ENCODE measurements around the gene ZNF732.
"Not testable (repeated sequence)": the region's sequence is repeated elsewhere in the genome, so short reads cannot be mapped to it uniquely, and the experiment has no call there.

ZNF732 gene

DNA sequence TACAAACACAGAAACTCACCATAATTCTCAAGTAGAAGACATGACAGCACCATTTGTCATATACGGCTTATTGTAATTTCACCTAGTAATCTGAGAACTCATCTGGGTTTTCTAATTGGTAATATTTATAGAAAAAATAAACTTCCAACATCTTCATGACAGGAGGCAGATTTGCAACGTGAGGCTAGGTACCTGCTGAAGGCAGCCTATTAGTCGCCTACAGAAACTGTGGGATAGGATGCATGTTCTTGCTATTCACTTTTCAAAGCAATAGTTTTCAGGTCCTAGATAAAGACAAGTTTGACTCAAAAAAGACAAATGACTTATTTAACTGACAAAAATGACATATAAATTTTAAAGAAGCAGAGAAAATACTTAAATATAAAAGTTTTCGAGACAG is 2.9 kb downstream of the ZNF732 start:
- peaks cover 12 to 18% of the 10 kb centered on the region in 2 donors for H3K27me3 Mint-ChIP-seq
- DNase-seq (no peak), ATAC-seq (replicated peaks) (no peak)
- peaks cover 7 to 21% of the 10 kb centered on the region in 2 donors for H3K4me1 Mint-ChIP-seq
- H3K4me3 Mint-ChIP-seq: no peak overlapping the region
- peaks cover 20 to 24% of the 10 kb centered on the region in 2 donors for H3K36me3 Mint-ChIP-seq
- H3K27ac Mint-ChIP-seq: no peak overlapping the region
- peaks cover 26 to 31% of the 10 kb centered on the region in 2 donors for H3K9me3 Mint-ChIP-seq

- Mint-ChIP-seq H3K27ac (no peak overlapping the region), H3K4me3 (no peak overlapping the region), H3K27me3 (no peaks in the 10 kb centered on the region), H3K9me3 (peaks cover 4 to 11% of the 10 kb centered on the region in 2 donors), H3K4me1 (no peaks in the 10 kb centered on the region), H3K36me3 (peaks cover 0 to 2% of the 10 kb centered on the region in 2 donors)
- no peak for ATAC-seq (replicated peaks)
- no peak for DNase-seq
Observed at GRCh38 chr4:294732-295131, 10.5 kb downstream of the ZNF732 start.

DNA sequence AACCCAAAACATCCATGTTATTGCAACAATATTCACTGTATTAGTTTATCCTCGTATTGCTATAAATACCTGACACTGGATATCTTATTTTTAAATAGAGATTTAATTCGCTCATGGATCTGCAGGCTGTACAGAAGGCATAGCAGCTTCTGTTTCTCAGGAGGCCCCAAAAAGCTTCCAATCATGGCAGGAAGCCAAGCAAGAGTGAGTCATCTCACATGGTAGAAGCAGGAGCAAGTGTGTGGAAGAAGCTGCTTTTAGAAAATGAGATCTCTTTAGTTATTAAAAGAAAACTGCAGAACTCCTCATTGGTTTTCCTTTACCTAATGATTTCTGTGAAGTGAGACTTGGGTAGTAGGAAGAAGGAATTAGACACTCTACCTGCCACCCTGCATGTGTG is 16.4 kb downstream of the ZNF732 start:
- H3K27ac Mint-ChIP-seq: no peak overlapping the region
- no peaks in the 10 kb centered on the region for H3K27me3 Mint-ChIP-seq
- H3K4me3 Mint-ChIP-seq: no peak overlapping the region
- H3K36me3 Mint-ChIP-seq: peaks cover 0 to 2% of the 10 kb centered on the region in 2 donors
- H3K4me1 Mint-ChIP-seq: no peaks in the 10 kb centered on the region
- DNase-seq: no peak
- no peak for ATAC-seq (replicated peaks)
- H3K9me3 Mint-ChIP-seq: peaks cover 10 to 13% of the 10 kb centered on the region in 2 donors

DNA sequence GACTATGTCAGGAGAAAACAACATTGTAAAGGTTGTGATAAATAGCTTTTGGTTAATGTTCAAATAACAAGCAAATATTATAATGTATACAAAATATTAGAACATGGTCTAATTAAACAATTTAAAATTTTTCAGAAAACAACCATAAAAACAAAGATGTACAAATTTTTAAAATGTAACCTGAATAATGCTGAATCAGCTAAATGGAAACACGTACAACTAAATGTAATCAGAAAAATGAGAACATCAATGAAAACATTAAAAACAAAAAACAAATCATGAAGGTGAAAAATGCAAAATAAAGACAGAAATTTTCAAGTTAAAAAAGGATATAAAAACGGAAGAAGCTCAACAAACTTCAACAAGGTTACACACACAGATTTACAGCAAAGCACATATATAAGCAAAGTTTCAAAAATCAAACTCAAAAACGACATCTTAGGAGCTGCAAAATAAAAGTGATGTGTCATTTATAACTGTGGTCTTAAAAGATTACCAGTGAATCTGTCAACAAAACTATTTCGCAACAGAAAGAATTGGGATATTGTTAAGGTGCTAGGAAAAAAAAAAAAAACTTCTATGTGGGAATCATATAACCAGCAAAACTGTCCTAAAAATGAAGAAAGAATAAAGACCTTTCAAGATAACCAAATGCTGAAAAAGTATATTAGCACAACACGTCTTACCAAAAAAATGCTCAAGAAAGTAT is 31.8 kb downstream of the ZNF732 start:
- peaks cover 28 to 46% of the 10 kb centered on the region in 2 donors for H3K9me3 Mint-ChIP-seq
- H3K27ac Mint-ChIP-seq: no peak overlapping the region
- no peaks in the 10 kb centered on the region for H3K4me1 Mint-ChIP-seq
- peaks cover 12 to 34% of the 10 kb centered on the region in 2 donors for H3K36me3 Mint-ChIP-seq
- no peak for DNase-seq
- H3K27me3 Mint-ChIP-seq: no peaks in the 10 kb centered on the region
- no peak for ATAC-seq (replicated peaks)
- no peak overlapping the region for H3K4me3 Mint-ChIP-seq

- no peaks in the 10 kb centered on the region for H3K27me3 Mint-ChIP-seq
- DNase-seq (no peak), ATAC-seq (replicated peaks) (no peak)
- peaks cover 19 to 36% of the 10 kb centered on the region in 2 donors for H3K9me3 Mint-ChIP-seq
- peaks cover 11 to 27% of the 10 kb centered on the region in 2 donors for H3K36me3 Mint-ChIP-seq
- H3K4me1 Mint-ChIP-seq: no peaks in the 10 kb centered on the region
- H3K4me3 Mint-ChIP-seq: no peak overlapping the region
- no peak overlapping the region for H3K27ac Mint-ChIP-seq
Observed at GRCh38 chr4:271492-272103, 33.7 kb downstream of the ZNF732 start.

DNA sequence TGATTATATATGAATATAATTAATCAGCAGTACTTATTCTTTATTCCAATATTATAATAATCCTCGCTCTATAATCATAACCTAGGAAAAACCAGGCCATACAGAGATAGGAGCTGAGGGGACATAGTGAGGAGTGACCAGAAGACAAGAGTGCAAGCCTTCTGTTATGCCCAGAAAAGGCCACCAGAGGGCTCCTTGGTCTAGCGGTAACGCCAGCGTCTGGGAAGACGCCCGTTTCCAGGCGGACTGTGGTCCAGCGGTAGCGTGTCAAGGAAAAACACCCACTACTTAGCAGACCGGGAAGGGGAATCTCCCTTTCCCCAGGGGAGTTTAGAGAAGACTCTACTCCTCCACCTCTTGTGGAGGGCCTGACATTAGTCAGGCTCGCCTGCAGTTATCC is 46.0 kb downstream of the ZNF732 start:
- not testable (repeated sequence) for DNase-seq; H3K4me1 Mint-ChIP-seq; H3K27me3 Mint-ChIP-seq; H3K27ac Mint-ChIP-seq; ATAC-seq (replicated peaks); H3K4me3 Mint-ChIP-seq
- Mint-ChIP-seq H3K9me3 (peaks cover 37 to 43% of the 10 kb centered on the region in 2 donors), H3K36me3 (peaks cover 17 to 43% of the 10 kb centered on the region in 2 donors)

GRCh38 chr4:256492-256891 is 48.8 kb downstream of the ZNF732 start:
- Mint-ChIP-seq H3K36me3 (peaks cover 21 to 39% of the 10 kb centered on the region in 2 donors), H3K4me3 (no peak overlapping the region), H3K27ac (no peak overlapping the region), H3K4me1 (no peaks in the 10 kb centered on the region), H3K9me3 (peaks cover 37 to 40% of the 10 kb centered on the region in 2 donors), H3K27me3 (no peaks in the 10 kb centered on the region)
- no peak for DNase-seq
- no peak for ATAC-seq (replicated peaks)

DNA sequence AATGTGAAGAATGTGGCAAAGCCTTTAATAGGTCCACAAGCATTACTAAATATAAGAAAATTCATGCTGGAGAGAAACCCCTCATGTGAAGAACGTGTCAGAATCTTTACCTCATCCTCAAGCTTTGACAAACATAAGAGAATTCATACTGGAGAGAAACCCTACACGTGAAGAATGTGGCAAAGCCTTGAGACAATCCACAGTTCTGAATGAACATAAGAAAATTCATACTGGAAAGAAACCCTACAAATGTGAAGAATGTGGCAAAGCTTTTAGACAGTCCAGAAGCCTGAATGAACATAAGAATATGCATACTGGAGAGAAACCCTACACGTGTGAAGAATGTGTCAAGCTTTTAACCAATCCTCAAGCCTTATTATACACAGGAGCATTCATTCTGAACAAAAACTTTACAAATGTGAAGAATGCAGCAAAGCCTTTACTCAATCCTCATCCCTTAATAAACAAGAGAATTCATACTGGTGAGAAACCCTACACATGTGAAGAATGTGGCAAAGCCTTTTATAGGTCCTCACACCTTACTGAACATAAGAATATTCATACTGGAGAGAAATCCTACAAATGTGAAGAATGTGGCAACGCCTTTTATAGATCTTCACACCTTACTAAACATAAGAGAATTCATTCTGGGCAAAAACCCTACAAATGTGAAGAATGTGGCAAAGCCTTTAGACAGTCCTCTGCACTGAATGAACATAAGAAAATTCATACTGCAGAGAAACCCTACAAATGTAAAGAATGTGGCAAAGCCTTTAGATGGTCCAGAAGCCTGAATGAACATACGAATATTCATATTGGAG is 51.1 kb downstream of the ZNF732 start:
- Mint-ChIP-seq H3K27me3 (no peaks in the 10 kb centered on the region), H3K4me1 (no peaks in the 10 kb centered on the region), H3K36me3 (peaks cover 15 to 27% of the 10 kb centered on the region in 2 donors), H3K27ac (no peak overlapping the region), H3K9me3 (peaks cover 25 to 26% of the 10 kb centered on the region in 2 donors), H3K4me3 (no peak overlapping the region)
- DNase-seq (no peak), ATAC-seq (replicated peaks) (no peak)

DNA sequence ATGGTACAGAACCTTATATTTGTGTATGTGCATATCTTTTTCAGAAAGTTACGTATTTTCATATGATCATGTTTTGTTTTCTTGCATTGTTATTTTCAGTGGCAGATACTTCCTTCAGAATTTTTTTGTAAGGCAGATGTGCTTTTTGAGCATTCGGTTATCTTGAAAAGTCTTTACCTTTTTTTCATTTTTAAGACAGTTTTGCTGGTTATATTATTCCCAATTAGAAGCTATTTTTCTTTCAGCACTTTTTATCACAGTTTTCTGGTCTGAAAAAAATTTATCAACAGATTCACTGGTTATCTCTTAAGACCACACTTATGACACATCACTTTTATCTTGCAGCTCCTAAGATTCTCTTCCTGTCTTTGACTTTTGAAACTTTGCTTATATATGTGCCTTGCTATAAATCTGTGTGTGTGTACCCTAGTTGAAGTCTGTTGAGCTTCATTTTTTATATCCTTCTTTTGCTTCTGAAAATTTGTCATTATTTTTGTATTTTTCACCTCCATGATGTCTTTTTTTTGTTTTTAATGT is 53.1 kb downstream of the ZNF732 start:
- Mint-ChIP-seq H3K4me3 (no peak overlapping the region), H3K9me3 (peaks cover 26 to 33% of the 10 kb centered on the region in 2 donors), H3K27ac (no peak overlapping the region), H3K36me3 (peaks cover 17 to 31% of the 10 kb centered on the region in 2 donors), H3K4me1 (no peaks in the 10 kb centered on the region), H3K27me3 (no peaks in the 10 kb centered on the region)
- no peak for ATAC-seq (replicated peaks)
- no peak for DNase-seq

DNA sequence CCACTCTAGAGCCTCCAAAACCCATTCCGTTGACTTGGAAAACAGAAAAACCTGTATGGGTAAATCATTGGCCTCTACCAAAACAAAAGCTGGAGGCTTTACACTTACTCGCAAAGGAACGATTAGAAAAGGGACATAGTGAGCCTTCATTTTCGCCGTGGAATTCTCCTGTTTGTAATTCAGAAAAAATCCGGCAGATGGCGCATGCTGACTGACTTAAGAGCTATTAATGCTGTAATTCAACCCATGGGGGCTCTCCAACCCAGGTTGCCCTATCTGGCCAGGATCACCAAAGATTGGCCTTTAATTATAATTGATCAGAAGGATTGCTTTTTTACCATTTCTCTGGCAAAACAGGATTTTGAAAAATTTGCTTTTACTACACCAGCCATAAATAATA is 60.8 kb downstream of the ZNF732 start:
- DNase-seq: peak; percentile 41
- H3K27me3 Mint-ChIP-seq: no peaks in the 10 kb centered on the region
- no peak overlapping the region for H3K27ac Mint-ChIP-seq
- peaks cover 5 to 10% of the 10 kb centered on the region in 2 donors for H3K9me3 Mint-ChIP-seq
- peaks cover 6 to 10% of the 10 kb centered on the region in 2 donors for H3K36me3 Mint-ChIP-seq
- H3K4me3 Mint-ChIP-seq: no peak overlapping the region
- H3K4me1 Mint-ChIP-seq: peaks cover 11 to 16% of the 10 kb centered on the region in 2 donors
- peak in 1 of 2 donors; percentile 33 for ATAC-seq (replicated peaks)

DNA sequence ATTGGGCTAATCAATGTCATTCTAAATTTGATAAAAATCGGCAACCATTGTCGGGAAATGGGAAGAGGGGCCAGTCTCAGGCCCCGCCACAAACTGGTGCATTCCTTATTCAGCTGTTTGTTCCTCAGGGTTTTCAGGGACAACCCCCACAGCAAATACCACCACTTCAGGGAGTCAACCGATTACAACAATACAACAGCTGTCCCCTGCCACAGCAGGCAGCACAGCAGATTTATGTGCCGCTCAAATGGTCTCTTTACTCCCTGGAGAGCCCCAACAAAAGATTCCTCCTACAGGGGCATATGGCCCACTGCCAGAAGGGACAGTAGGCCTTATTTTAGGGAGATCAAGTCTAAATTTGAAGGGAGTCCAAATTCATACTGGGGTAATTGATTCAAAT is 61.8 kb downstream of the ZNF732 start:
- Mint-ChIP-seq H3K9me3 (peaks cover 5 to 8% of the 10 kb centered on the region in 2 donors), H3K4me1 (peaks cover 11 to 16% of the 10 kb centered on the region in 2 donors), H3K27ac (no peak overlapping the region), H3K27me3 (no peaks in the 10 kb centered on the region), H3K36me3 (peaks cover 6 to 12% of the 10 kb centered on the region in 2 donors), H3K4me3 (no peak overlapping the region)
- ATAC-seq (replicated peaks): no peak
- no peak for DNase-seq

DNA sequence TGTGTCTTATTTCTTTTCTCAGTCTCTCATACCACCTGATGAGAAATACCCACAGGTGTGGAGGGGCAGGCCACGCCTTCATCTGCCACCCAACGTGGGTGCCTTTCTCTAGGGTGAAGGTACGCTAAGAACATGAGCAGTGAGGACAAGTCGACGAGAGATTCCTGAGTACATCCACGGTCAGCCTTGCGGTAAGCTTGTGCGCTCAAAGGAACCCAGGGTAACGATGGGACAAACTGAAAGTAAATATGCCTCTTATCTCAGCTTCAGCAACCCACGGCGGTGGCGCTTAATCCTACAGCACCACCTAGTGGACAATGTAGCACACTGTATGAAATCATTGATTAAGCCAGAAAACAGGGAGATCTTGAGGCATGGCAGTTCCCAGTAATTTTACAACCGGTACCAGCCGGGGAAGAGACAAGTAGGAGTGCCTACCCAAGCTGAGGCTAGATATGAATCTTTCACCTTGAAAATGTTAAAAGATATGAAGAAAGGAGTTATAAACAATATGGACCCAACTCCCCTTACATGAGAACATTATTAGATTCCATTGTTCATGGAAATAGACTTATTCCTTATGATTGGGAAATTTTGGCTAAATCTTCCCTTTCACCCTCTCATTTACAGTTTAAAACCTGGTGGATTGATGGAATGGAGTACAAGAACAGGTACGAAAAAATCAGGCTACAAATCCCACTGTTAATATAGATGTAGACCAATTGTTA is 63.0 kb downstream of the ZNF732 start:
- DNase-seq (peak; percentile 61), ATAC-seq (replicated peaks) (peak; percentile 96 to 97)
- Mint-ChIP-seq H3K4me3 (peak overlapping the region; percentile 93 to 94), H3K9me3 (peaks cover 4 to 5% of the 10 kb centered on the region in 2 donors), H3K36me3 (peaks cover 4 to 12% of the 10 kb centered on the region in 2 donors), H3K27me3 (no peaks in the 10 kb centered on the region), H3K27ac (peak overlapping the region; percentile 95), H3K4me1 (peaks cover 11 to 16% of the 10 kb centered on the region in 2 donors)

- Mint-ChIP-seq H3K4me1 (peaks cover 11 to 16% of the 10 kb centered on the region in 2 donors), H3K4me3 (peak overlapping the region; percentile 93 to 94), H3K27ac (peak overlapping the region; percentile 83)
- H3K9me3 Mint-ChIP-seq, H3K36me3 Mint-ChIP-seq, H3K27me3 Mint-ChIP-seq, DNase-seq: not testable (repeated sequence)
- ATAC-seq (replicated peaks): peak in 1 of 2 donors; percentile 20
Observed at GRCh38 chr4:241411-241810, 63.9 kb downstream of the ZNF732 start.
